GM19438 (cell line): ENCODE measurements around the gene PPP2R3B.
"Not testable (repeated sequence)": the region's sequence is repeated elsewhere in the genome, so short reads cannot be mapped to it uniquely, and the experiment has no call there.

ENCODE experiments used
- ATAC-seq: cut with Tn5 transposase; IDR thresholded peaks from one replicate; pipeline ENCODE4 v1.9.1; 2021; ENCODE audit warnings: low read depth; ENCODE audit not compliant: unreplicated experiment

The PPP2R3B gene

DNA sequence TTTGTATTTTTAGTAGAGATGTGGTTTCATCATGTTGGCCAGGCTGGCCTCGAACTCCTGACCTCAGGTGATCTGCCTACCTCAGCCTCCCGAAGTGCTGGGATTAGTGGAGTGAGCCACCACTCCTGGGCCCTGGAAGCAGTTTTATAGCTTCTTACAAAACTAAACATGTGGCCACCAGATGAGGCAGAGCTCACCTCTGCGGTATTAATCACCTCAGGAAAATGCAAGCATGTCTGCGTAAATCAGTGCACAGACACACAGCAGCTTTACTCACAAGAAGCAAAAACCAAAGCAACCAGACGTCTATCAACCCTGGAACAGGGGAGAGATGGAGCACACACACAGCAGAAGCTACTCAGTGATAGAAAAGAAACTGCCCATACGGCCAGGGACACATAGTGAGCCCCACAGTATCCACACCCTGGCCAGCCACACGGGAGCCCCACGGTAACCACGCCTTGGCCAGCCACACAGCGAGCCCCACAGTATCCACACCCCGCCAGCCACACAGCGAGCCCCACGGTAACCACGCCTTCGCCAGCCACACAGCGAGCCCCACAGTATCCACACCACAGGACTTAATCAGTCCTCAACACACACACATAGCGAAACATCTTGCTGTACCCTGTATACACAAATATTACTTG is 30.2 kb downstream of the PPP2R3B start:
- ATAC-seq, result no peak

GRCh38 chrX:355329-356050 is 31.2 kb downstream of the PPP2R3B start:
- ATAC-seq, result no peak

DNA sequence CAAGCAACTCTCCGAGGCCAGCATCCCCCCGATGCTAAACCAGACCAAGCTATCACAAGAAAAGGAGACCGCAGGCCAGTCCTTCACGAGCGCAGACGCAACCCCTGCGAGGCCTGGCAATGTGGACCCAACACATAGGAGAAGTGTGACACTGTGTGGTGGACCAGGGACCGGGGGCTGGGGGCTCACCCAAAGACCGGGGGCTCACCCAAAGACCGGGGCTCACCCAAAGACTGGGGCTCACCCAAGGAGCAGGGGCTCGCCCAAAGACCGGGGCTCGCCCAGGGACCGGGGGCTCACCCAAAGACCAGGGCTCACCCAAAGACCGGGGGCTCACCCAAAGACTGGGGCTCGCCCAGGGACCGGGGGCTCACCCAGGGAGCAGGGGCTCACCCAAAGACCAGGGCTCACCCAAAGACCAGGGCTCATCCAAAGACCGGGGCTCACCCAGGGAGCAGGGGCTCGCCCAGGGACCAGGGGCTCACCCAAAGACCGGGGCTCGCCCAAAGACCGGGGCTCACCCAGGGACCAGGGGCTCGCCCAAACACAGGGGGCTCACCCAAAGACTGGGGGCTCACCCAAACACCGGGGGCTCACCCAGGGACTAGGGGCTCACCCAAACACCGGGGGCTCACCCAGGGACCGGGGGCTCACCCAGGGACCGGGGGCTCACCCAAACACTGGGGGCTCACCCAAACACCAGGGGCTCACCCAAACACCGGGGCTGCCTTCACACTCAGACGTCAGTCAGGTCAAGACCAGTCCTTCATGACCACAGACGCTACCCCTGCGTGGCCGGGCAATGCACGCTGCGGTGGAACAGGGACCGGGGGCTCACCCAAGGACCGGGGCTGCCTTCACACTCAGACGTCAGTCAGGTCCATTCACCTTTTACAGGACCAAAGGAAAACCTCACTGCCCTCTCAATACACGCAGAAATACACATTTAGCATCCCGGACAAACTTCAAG is 32.9 kb downstream of the PPP2R3B start:
- ATAC-seq, result no peak

- no peak for ATAC-seq
These were observed 34.0 kb downstream of the PPP2R3B start for GRCh38 chrX:352582-353314.

GRCh38 chrX:352181-352580 is 34.5 kb downstream of the PPP2R3B start:
- no peak for ATAC-seq

DNA sequence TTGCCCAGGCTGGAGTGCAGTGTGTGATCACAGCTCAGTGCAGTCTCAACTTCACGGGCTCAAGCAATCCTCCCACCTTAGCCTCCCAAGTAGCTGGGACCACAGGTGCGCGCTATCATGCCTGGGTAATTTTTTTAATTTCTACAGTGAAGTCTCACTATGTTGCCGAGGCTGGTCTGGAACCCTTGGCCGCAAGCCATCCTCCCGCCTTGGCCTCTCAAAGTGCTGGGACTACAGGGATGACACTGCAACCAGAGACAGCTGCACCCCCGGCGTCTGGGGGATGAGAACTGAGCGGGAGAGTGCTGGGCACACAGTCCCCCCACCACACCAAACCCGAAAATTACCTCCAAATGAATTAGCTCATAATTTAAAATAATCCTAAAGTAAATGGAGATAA is 35.0 kb downstream of the PPP2R3B start:
- ATAC-seq, result no peak

DNA sequence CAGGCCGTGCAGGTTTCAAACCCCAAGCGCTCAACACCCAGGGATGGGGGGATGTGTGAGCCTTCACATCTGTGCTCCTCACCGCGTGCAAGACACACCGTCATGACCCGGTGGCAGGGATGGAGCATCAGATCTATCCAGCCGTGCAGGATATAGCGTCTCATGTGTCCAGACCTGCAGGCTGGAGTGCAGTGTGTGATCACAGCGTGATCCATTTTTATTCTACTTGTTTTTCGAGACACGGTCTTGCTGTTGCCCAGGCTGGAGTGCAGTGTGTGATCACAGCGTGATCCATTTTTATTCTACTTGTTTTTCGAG is 35.4 kb downstream of the PPP2R3B start:
- not testable (repeated sequence) for ATAC-seq

DNA sequence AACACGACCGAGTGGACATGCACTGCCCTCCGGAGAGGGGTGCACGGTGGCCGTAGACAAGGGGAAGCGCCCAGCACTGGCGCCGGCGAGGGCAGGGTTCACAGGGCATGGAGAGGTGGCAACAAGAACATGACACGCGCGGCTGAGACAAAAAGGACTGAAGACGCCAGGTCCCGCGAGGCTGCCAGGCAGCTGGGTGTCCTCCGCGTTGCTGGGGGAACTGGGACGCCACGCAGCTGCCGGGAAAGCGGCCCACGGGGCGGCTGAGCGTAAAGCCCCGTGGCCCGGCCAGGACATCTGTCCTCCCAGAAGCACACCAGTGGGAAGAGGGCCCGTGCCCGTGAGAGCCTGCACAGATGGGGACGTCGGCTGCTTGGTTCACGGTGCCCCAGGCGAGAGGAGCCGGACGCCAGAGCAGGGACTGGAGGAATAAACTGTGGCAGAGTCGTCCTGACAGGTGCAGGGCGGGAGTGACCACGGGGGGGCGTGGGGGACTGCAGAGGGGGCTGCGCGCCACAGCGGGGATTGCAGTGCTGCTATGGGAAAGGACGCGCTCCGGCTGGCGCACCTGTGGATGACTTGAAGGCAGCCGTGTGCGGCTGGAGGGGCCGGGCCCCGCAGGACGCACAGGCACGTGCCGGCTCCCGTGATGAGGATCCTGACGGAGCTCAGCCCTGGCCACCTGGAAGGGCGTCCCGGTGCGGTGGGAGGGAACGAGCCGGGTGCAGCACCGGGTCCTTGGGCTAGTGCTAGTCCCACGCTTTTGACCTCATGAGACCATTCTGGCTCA is 36.0 kb downstream of the PPP2R3B start:
- ATAC-seq, result no peak

DNA sequence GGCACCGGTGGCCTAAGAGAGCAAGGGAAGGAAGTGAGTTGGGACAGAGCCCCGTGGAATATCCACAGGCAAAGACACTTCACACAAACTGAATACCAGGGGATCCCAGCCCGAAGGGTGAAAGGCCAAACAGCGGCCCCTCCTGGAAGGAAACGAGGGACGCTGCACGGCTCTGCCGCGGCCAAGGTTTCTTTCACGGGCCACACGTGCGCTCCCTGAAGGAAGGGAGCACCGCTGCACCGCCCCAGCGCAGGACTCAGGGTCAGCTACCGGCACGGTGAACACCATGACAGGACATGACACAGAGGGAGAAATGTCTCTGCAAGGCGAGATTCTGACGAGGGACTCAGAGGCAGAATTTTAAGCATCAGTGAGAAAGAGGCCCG is 36.6 kb downstream of the PPP2R3B start:
- no peak for ATAC-seq

GRCh38 chrX:349702-350101 is 37.0 kb downstream of the PPP2R3B start:
- ATAC-seq, result no peak

DNA sequence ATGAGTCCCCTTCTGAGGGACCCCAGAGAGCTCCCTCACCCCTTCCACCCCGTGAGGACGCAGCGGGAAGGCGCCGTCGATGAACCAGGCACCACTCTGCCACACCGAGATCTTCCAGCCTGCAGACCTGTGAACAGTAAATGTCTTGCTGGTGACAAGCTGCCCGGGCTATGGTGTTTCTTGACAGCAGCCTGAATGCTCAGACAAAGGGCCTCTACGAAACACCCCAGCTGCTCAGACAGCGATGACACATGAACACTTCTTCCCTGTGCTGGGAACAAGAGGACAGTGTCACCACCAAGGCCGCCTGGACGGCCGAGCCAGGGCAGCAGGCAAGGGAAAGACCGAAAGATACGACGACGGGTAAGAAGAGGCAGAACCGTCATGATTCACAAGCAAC is 37.5 kb downstream of the PPP2R3B start:
- ATAC-seq, result no peak

DNA sequence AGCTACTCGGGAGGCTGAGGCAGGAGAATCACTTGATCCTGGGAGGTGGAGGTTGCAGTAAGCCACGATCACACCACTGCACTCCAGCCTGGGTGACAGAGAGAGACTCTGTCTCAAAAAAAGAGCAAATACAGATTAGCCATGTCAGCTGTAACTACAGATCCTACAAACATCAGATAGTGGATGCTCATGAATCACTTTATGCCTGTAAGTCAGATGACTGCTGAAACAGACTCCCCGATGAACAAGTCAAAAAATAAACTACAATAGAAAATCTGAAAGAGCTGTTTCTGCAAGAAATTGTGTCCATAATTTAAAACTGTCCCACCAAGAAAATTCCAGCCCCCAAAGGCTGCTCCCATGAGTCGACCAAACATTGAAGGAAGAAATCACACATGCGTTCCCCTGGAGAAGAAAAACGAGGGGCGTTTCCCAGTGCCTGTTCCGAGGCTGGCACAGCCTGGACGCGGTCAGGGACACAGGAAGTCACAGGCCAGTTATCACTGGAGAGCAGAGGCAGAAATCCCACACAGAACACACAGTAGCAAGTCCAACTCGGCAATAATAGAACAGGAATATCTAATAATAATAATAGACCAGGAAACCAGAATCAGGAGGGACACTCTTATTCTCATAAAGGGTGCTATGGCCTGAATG is 38.1 kb downstream of the PPP2R3B start:
- ATAC-seq, result no peak

DNA sequence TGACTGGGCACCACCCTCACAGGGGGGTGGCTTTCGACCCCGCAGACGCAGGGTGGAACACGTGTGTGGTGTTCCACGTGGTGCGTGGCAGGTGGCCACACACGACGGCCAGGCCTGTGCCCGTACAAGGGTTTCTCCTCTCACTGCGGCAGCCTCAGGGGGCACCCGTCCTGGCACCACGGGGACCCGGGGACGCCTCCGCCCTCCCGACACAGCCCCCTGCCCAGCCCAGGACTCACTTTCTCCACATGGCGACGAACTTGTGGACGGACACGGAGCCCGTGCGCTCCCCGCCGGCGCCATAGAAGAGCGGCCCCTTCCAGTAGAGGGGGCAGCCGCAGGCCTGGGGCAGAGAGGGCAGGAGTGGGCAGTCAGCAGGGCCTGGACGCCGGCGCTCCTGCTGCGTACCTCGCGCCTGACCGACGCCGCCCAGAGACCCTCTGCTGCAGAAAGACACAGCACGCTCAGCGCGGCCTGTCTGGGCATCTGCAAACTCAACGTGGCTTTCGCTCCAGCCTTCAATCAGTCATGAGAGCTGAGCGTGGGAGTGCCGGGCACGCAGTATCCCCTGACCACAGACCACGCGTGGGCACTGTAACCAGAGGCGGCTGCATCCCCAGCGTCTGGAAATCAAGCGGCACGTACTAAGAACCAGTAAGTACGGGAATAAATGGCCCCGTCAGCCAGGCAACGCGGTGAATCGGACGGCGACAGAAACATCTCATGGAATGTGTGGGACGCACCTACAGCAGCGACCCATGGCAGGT is 39.2 kb downstream of the PPP2R3B start:
- no peak for ATAC-seq

GRCh38 chrX:346034-346813 is 40.5 kb downstream of the PPP2R3B start:
- ATAC-seq, result no peak

DNA sequence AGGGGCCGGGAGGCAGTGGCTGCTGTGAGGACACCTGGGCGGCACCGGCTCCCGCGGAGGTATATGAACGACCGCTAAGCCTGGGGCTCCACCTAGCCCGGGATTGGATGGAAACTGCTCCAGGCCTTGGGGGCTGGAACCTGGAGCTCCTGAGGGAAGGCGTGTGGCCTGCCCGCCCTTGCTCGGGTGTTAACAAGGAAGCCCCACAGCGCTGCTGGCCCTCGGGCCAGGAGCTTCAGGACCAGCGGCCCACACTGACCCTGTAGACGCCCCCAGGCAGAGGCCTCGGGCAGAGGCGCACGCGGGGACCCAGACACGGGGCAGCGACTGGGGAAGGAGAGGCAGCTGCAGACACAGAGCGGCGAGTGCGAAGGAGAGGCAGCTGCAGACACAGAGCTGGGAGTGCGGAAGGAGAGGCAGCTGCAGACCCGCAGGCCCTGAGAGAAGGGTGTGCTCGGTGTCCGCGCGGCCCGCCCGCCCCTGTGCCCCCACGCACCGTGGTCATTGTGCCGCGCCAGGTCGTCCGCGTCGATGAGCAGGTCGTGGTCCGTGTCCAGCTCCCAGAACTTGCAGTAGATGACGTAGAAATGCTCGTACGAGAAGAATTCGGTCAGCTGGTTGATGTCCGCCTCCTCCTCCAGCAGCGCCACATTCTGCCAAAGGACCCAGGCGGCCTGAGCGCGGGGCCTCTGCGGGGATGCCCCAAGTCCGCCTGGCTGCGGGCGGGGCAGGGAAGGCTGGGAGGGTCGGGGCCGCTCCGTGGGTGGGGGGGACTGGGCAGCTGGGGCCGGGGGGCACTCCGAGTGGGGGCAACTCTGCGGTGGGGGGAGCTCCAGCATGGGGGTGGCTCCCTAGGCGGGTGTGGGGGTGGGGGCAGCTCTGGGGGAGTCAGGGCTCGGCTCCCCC is 41.4 kb downstream of the PPP2R3B start:
- ATAC-seq, result no peak

- ATAC-seq, result no peak
These were observed 42.3 kb downstream of the PPP2R3B start for GRCh38 chrX:344371-344901.
